Activated CD4-positive, alpha-beta T cell treated with anti-CD3 and anti-CD28 coated beads, Interleukin-2, amount 50 U/mL, for 24 hours (primary cell): Measurements from ENCODE around the gene DYNC2LI1.

Experiments
- DNase-seq, 2 donors: peaks; one replicate each; pipeline ENCODE4 v3.0.0-alpha.2; 2020; ENCODE audit warnings: low read depth in 1 of 2, low spot score in 1 of 2

DYNC2LI1 gene

DNA sequence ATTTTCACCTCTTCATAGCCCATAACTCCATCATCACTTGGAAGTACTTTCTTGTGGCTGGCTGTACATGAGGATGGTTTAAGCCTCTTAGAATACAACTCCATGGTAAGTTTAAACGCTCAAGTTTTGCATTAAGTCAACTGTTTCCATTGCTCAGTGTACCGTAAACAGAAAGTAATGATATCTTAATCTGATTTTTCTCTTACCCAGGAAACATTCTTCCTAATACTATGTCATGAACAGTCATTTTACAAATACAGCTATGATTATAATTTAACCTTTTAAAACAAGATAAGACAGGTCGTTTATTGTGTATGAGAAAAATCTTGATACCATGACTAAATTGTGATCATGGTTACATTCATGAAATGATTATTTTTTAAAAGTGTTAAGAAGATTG, 11.6 kb upstream of the DYNC2LI1 start:
- no peak for DNase-seq

DNA sequence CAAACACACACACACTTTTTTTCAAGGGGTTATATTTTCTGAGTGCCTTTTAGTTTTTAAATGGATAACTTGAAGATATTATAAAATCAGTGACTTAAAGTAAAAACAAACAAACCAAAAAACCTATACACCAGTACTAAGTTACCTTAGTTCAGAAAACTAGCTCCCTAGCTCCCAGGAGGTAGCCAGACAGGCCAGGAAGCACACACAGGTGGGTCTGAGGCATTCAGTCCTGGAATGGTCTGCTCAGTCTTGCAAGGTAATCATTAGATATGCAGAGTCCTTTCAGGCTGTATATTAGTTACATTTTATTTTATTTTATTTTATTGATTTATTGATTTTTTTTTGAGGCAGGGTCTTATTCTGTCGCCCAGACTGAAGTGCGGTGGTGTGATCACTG, 10.7 kb upstream of the DYNC2LI1 start:
- DNase-seq: no peak

DNA sequence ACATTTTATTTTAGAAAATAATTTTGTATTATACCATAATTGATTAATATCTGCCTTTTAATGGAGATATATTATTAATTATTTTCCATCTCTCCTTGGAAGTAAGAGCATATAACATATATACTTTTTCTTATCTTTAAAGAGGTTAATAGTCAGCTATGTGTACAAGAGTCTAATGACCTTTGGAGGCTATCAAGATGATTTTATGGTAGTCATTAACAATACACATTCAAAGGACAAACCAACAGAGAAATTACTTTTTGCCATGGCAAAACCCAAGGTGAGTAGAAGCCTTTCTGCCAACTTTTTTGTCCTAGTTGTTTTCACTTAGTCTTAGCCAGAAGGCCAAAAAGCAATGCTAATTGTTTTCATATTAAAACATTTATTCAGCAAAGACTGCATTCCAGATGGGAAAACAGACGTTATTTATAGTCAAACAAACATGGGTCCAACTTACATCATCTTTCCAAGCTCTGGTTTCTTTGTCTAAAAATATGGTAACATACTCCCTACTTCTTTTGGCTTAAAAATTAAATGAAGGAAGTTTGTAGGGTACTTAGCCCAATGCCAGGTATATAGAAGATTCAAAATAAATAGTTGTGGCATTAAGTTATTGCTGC, 9.6 kb upstream of the DYNC2LI1 start:
- no peak for DNase-seq

DNA sequence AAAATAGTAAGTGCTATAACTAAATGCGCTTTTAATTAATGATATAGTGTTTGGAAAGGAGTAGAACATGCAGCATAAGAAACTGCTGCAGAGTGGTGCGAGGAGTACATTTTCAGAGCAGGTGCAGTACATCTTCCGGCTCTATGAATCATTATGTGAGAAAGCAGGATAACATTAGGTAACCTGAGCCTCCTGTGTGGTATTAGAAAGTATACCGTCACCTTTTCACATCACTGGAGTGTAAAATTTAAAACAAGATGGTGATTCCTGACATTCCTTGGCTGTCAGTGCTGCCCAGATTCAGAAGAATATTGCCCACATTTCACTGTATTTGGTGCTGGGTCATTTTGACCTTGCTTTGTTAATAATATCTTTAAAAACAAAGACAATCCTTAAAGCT, 7.8 kb upstream of the DYNC2LI1 start:
- DNase-seq: no peak

DNA sequence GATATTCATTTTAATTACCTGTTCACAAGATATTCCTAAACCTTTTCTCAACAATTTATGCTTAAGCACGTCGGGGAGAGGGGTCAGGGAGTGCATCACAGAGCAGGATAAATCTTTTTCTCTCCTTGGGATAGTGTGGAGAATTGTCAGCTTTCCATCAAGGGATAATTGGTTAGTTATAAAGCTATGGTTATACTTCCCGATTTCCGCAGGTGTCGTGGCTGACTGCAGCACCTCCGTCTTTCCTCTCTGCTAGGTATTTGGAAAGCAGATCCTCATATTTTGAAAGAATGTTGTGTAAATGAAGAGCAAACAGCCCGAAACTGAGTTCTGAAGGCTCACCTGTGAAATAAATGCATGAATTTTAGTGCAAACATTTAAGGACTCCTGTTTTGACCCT, 778 bp downstream of the DYNC2LI1 start:
- DNase-seq: no peak

DNA sequence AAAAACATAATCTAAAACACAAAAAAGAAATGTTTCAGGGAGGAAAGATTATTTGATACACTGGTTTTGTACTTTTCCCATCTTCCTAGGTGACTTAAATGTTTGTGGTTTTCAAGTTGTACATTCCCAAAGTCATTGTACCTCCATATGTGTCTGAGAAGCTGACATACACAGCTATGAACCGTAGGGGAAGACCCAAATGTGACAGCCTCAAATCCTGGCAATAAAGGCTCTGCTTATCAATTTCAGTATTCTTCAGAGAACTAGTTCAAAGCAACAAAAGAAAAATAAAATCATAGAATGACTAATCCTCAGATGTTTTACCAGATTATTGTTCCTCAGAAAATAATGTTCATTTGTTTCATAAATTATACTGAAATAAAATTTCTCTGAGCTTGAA, 2.5 kb downstream of the DYNC2LI1 start:
- DNase-seq: no peak

DNA sequence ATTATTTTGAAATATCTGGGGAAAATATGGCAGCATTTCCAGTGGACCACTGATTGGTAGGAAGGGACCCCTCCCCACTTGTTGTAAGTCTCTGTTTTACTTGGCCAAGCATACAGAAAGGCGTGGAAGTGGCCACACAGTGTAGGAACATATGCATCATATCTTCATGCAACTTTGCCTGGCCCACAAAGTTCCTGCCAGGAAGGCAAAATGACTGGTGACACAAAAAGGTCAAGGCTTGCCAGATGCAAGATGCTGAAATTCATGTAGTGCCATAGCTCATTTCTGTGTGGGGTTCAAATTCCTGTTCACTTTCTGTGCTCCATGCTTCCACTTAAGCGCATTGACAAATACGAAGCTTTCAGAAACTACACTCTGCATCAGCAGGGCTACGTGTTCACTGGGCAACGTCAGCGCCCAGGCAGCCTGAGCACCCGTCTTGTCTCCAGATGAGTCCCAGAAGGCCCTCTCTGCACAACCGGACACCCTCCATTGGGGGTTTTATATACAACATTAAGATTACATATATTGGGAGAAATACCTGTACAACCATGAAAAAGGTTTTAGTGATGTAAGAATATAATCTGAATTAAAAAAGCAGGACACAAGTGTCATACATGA, 3.6 kb downstream of the DYNC2LI1 start:
- no peak for DNase-seq

DNA sequence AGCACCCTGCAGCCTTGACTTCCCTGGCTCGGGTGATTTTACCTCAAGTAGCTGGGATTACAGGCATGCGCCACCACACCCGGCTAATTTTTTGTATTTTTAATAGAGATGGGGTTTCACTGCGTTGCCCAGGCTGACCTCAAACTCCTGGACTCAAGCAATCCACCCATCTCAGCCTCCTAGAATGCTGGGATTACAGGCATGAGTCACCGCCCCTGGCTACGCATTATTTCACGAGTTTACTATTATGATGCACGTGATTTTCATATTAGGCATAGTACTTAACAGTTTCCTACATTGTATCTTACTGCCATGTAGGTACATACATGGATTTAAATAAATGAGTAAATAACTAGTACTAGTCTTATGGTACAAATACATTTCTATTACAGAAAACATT, 4.4 kb downstream of the DYNC2LI1 start:
- DNase-seq: no peak

DNA sequence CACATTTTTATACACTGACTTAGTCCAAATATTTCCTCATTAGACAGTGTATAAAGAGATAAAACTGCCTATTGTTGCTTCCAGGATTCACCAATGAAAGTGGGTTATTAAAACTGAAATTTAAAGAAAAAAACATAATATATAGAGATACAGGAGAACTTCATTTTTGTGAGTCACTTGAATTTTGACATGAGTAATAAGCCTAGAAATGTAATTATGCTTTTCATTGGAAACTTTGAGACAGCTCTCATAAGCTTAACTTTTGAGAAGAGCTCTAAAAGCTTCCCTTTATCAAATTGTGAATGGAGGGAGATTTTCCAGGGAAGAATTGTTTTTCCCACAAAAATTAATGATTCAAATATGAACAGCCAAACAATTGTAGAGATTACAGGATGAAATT, 14.1 kb downstream of the DYNC2LI1 start:
- no peak for DNase-seq

DNA sequence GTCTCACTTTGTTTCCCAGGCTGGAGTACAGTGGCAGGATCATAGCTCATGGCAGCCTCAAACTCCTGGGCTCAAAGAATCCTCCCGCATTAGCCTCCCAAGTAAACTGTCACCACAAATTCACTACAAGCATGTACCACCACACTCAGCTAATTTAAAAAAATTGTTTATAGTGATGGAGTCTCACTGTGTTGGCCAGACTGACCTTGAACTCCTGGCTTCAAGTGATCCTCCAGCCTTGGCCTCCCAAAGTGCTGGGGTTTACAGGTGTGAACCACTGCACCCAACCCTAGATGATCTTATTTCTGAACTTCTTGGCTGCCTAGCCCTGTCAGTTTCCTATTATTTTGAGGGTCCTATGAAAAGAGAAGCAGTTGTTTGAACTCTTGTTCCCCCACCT, 14.8 kb downstream of the DYNC2LI1 start:
- no peak for DNase-seq

DNA sequence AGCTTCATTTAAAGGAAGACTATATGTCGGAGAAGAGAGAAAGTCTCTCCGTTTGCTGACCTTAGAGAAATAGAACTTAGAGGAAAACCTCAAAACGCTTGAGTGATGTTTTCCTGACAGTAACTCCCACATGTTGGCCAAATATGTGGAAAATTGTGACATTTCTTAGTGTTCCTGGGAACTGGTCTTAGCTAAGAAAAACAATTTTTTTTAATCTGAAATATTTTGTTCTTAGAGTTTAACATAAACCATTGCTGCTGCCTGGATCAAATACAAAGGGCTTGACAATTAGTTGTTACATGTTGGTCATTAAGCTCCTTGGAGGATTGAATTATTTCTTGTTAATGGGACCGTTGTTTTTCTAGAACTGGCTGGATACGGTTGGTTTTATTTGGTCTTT, 16.3 kb downstream of the DYNC2LI1 start:
- DNase-seq: no peak

DNA sequence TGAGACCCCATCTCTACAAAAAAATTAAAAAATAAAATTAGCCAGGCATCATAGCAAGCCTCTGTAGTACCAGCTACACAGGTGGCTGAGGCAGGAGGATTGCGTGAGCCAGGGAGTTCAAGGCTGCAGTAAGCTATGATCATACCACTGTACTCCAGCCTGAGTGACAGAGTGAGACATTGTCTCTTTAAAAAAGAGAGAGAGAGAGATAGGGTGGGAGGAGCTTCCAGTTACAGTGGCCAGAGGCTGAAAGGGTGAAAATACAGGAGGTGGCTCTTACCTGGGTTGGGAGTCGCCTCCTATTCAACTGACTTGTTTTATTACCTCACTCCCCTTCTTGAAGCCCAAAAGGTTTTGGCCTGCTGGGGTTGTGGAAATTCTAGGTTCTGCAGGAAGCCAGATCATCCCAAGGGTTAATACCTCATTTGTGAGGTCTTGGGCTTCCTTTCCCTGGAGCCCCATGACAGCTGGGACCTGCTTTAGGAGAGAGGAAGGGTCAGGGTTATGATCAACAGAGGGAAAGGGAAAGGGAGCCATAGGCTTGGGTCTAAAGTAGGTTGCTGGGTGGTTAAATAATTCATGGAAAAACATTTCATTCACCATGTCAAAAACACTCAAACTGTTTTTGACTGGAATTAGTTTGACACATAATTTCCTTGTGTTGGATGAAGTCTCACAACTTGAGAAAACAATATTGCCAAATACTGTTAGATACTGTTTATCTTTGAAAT, 17.4 kb downstream of the DYNC2LI1 start:
- DNase-seq: no peak

DNA sequence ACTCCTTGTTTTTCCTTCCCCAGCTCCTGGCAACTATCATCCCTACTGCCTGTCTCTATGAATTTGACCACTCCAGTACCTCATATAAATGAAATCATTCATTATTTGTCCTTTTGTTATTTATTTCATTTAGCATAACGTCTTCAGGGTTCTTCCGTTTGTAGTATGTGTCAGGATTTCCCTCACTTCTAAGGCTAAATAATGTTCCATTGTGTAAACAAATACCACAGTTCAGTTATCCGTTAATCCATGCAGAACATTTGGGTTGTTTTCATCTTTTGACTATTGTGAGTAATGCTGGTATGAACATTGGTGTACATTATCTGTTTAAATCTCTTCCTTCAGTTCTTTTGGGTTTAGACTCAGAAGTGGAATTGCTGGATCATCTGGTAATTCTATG, 18.8 kb downstream of the DYNC2LI1 start:
- no peak for DNase-seq

DNA sequence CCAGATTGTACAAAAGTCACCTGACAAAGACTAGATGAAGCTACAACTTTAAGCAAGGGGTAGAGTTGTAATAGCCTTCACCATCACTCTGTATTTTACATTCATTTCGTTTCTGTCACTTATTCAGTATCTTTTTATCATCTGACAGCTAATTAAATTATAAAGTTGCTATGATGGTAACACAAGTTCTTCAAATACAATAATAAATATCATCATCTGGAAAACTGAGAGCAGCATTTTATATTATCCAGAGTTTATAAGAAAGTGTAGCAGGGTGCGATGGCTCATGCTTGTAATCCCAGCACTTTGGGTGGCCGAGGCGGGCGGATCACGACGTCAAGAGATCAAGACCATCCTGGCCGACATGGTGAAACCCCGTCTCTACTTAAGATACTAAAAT, 21.1 kb downstream of the DYNC2LI1 start:
- no peak for DNase-seq

DNA sequence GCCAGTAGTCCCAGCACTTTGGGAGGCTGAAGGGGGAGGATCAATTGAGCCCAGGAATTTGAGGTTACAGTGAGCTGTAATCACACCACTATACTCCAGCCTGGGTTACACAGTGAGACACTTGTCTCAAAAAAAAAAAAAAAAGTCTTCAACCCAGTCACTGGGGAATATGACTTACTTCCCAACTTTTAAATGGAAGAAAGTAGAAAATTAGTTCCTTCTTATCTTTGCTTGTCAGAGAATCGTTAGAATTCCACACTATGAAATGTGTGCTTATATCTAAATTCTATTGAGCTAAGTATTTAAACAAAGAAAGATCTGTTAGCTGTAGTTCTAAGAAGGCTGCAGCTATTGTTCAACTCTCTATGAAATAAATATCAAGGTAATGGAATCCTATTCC, 22.4 kb downstream of the DYNC2LI1 start:
- no peak for DNase-seq

DNA sequence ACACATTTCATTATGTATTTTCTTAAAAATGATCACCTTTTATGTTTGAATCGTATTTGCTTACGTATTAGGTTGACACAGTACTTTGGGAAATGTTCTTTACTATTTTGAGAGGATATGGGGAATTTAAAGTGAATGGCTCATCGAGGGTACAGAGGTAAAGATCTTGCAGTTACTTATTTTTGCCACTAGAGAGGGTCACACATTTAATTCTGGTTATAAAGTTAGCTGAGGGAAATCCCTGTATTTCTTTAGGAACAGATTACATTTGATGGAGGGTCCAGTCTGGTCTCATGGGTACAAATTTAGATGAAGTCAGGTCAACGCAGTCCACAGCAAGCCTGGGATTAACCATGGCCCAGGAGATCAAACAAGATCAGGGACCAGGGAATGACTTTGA, 24.5 kb downstream of the DYNC2LI1 start:
- no peak for DNase-seq

DNA sequence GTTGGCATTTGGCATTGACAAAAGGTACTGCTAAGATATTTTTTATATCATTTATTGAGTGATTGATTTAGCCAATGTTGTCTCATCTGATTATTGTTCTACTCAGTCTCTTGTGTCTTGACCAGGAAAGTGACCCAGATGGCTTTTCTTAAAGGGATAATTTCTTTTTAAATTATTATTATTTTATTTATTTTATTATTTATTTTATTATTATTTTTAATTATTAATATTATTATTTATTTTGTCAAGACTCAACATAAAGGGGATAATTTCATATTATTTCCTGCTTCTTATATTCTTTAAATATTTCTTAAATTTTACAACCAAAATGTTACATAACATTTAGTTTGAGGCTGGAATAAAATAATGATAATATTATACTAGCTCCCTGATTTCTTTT, 27.1 kb downstream of the DYNC2LI1 start:
- DNase-seq: no peak

DNA sequence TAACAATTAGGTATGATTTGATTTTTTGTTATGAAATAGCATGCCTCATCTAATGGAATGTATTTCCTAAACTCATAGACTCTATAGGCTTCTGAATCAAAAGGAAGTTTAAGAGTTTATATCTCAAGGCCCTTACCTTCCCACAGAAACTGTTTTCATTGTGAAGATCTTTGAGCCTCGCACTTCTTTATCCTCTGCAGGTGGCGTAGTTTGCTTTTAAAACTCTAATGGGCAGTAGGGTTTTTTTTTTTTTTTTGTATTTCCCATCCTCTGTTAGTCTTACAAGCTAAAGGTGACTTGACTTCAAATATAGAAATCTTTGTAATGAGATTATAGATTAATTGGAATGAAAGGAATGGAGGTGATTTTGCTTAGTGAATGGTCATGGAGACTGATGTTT, 28.3 kb downstream of the DYNC2LI1 start:
- DNase-seq: no peak

DNA sequence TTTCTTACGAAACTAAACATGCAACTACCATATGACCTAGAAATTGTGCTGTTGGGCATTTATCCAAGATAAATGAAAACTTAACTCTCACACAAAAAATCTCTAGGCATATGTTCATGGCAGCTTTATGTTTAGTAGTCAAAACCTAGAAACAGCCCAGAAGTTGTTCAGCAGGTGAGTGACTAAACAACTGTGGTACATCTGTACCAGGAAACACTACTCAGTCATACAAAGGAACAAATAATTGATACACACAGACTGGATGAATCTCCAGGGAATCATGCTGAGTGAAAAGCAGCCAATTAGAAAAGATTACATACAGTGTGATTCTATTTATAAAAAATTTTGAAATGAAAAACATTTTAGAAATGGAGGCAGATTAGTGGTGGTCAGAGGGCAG, 29.3 kb downstream of the DYNC2LI1 start:
- no peak for DNase-seq

DNA sequence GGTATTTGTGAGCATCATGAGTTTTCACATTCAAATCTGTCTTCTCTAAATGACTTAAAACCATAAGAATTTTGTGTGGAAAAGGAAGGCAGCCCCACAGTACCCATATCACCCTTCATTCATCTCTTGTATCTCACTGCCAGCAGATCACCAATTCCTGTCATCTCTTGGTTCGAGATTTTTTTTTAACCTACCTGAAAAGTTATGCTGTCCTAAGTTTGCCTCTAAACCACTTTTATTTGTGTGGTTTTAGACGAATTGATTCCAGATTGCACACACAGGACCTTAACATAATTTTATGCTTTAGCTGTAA, 32.8 kb downstream of the DYNC2LI1 start:
- DNase-seq: no peak

DNA sequence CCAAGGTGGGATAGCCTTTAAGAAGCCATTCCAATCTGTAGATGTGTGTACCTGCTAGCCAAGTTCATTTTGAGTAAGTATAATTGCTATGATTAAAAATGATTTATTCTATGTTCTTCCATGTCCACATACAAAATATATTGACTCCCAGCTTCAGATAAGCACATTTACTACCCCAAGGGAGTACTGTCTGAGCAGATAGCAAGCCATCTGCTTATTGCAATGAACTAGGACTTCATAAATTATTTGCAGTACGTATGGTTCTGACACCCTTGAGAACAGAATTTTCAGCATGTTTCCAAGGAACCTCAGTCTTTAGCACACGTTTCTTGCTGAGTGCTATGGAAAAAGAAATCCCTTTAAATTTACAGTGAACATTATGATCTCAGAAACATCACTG, 36.6 kb downstream of the DYNC2LI1 start:
- DNase-seq: no peak

DNA sequence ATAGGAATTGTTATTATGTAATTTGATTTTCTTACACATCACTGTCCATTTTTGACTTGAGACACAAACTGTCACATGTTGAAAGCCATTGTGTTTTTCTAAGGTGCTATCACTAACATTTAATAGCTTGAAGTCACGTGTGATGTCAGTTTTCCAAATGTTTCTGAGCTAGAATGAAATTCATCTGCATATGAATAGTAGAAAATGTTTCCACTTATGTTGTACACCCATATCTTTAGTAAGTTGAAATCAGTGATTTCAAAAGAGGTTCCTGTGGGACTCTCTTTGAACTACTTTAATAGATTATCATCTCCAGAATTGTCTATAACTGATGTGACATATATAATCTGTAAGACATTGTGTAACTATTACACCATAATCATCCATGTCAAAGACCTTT, 37.0 kb downstream of the DYNC2LI1 start:
- no peak for DNase-seq

DNA sequence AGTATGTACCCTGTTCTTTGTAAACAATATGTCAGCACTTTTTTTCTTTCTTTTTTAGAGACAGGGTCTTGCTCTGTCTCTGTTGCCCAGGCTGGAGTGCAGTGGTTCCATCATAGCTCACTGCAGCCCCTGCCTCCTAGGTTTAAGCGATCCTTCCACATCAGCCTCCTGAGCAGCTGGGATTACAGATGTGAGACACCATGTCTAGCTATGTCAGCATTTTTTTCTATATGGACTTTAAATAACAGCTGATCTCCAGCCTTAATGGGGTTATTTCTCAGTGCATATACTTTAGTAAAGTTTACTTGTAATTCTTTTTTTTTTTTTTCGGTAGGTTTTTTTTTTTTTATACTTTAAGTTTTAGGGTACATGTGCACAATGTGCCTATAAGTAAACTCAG, 38.2 kb downstream of the DYNC2LI1 start:
- no peak for DNase-seq
